Vagina (tissue), 2 donors: ENCODE data around the gene TRAF5.

Experiments used
- CTCF ChIP-seq, 3 experiments: fragments of 450-650 bp in 2 of 3; fragments of 200-600 bp in 1 of 3; sonication (generic) in 1 of 3; IDR thresholded peaks; one replicate each; pipeline ENCODE4 v1.5.1; 2017 to 2019; ENCODE audit warnings: antibody characterized with exemption in 3 of 3, mild to moderate bottlenecking in 2 of 3, moderate library complexity in 2 of 3
- POLR2A ChIP-seq, 2 donors: fragments of 450-650 bp; IDR thresholded peaks; one replicate each; pipeline ENCODE4 v1.6.1; 2017; ENCODE audit warnings: antibody characterized with exemption in 2 of 2, mild to moderate bottlenecking in 2 of 2, moderate library complexity in 2 of 2

GRCh38 chr1:211336775-211337174 lies 10.1 kb downstream of the TRAF5 start:
- TF ChIP-seq CTCF (IDR thresholded peaks at IDR 0.05) (no peak), POLR2A (IDR thresholded peaks at IDR 0.05) (no peak)
